ENCODE results near the gene TLL2.
A peak's percentile ranks its signal among the peaks of the same experiment; 100 is the strongest.

TLL2 gene

DNA sequence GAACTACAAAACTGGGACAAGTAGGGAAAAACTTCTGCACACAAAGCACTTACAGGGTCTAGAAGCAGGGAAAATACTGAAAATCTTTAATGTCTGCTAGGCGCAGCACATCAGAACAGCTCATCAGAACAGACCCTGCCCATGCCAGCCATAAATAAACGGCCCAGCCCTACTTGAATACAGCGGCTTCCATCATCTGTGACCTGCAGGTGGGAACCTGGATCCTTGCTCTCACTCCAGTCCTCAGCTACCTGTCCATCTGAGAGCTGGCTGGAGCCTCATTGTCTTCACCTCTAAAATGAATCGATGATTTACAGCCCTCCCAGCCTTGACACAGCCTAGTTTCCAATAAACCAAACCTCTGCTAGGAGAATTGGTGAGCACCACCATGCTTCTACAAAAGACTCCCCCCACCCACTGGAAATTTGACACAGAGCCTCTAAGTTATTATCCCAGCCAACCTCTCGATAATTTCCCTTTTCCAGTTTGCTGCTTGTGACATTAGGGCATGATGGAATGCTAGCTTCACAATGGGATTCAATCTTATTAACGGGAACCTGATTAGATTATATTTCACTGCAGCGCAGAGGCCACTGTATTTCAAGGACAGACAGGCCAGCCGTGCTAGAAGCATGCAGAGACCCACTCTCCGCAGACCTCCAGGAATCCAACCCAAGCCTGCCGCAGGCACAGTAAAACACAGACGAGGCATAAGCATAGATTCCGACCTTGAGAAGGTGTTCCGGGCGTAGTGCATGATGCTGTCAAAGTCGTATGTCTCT, 93.3 kb downstream of the TLL2 start:
- DNase-seq = no peak

DNA sequence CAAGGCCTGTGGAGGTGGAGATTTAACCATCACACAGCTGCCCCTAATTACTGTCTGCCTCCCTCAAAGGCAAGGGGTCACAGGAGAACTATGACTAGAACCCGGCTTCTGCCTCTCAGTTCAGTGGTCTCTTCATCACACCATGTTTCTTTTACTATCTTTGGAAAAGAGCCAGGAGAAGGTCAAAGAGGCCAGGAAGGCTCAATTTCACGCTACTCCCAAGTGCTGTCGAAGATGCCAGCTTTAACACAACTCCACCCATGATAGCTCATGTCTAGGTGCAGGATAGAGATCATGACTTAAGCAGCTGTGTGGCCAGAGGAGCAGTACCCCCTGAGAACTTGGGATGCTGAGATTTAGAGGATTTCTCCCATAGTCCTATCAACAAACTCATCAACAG, 94.4 kb downstream of the TLL2 start:
- no peak for DNase-seq

DNA sequence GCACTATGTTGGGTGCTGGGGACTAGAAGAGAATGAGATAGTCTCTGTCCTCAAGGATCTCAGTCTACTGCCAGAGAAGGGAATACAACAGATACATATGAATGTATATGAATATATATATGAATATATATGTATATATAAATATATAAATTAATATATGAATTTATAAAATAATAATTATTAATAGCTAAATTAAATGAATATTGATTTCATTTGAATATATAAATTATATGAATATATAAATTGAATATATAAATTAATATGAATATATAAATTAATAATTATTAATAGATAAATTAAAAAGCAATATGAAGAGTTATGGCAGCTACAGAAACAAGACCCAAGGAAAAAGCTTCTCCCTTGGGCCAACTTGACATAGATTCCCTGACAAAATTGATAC, 95.1 kb downstream of the TLL2 start:
- DNase-seq = no peak

DNA sequence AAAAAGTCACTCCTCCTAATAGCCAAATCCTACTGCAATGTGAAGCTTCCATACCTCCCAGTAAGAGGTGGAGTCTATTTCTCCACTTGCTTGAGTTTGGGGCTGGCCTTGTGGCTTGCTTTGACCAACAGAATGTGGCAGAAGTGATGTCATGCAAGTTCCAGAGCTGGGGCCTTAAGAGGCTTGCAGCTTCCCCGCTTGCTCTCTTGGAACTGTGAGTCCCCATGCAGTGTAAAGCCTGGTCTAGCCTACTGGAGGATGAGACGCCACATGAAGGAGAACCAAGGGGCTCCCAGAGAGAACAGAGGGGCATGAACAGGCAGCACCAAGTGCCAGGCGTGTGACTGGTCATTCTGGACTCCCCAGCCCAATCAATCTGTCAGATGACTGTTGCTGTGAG, 96.3 kb downstream of the TLL2 start:
- DNase-seq = peak; percentile 20

DNA sequence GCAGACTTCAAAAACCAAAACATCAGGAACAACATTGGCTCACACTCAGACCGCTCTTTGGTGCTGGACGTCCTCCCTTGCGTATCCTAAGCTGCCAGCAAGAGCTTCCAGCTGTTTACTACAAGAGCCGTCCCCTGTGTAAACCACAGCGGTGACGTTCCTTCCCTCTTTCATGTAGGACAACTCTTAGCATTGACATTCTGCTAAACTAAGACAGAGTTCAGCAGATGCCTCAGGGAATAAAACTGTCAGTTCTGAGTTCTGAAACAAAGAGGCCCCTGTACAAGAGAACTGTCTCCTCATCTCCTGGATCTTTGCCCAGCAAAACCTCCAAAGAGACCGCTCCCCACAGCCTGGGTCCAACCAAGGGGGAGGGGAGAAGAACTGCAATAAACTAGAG, 97.1 kb downstream of the TLL2 start:
- no peak for DNase-seq

DNA sequence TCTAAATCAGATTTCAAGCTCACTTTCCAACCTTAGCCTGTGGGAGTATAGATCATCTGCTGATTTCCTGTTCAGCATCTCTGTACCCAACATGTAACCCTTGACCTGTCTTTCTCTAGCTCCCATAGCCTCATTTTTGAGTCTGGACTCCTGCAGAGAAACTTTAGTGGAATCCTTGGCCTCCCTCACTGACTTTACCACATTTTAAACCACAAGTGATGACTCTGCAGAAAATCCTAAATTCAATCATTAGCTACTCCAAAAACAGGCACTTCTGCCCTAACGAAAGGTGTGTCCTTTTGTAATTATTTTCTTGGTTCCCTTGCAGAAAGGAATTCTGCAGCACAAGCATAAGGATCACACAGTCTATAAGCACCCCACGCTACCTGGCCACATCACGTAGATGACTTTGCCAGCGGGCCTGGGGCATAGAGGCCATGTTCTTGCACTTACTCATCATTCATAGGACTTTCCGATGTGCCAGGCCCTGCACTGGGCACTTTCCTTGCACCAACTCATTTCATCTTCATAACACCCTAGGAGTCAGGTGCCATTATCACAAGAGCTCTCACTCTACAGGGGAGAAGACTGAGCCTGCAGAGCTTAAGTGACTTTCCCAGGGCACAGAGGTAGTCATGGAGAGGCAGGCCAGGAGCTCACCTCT, 97.7 kb downstream of the TLL2 start:
- peak; percentile 13 for DNase-seq

DNA sequence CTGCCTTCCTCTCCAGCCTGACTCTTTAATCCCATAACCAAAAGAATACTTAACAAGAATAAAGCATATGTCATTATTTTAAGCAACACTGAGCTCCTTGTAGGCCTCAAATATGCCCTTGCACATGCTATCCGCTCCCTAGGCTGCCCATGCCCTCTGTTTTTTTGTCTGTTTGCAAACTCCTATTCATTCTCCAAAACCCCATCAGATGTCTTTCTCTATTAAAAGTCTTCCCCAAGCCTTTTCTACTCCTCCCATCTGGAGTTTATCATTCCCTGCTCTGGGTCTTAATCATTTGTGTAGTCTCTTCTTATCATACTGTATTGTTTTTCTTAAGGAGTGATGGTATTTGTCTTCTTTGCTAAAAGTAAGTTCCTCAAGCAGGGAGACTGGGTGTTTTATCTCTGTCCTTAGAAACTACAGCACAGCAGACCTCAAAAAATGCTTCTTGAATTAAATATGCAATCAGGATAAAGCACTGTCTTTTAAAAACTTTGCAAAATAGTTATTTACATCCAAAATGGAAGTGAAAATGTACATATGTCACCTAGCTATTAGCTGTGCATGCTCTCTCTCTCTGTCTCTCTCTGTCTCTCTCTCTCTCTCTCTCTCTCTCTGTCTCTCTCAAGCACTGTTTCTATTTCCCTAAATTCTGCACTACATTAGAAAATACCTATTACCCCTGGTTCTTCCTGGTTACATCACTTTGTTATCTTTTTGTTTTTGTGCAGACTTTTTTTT, 98.4 kb downstream of the TLL2 start:
- no peak for DNase-seq

DNA sequence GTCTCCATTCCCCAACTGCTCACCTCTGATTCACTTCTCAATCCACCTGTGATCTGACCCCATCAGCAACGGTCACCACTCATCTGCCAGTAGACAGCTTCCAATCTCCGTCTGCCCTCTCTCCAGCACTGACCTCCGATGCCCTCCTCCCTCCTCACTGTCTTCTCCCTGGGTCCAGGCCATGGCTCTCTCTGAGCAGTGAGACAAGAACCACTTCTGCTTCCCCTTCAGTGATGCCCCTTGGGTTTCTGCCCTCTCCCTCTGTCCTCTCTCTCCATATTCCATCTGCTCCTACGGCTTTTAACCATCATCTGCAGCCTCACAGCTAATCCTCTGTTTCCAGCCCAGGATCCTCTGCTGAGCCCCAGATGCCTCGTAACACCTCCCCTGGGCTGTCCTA, 99.4 kb downstream of the TLL2 start:
- DNase-seq = no peak

DNA sequence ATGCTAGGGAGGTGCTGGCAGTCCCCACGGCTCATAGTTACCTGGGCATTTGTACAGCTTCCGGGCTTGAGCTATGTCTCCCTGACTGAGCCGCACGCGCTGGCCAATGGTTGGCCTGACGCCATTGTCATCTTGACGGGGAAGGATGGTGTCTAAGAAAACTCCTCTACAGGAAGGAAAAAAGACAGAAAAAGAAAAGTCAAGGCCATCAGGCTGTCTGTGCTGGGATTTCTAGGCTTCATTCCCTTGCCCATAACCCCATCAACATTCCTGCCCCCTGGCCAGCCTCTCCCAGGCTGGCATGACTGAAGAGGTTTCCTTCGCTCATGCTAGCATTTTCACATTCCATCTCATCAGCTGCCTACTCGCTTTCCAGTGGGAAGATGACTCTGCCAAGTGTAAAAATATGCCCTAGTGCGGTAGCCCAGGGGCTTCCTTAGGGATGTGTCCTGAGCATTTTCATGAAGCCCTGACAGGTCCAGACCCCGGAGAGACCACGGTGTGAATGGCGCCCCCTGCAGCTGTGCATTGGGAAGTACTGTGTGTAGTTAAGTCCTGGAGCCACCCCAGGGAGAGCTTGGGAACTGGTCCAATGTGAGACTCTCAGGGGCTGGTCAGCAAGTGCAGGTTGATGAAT, 100.5 kb downstream of the TLL2 start:
- DNase-seq = no peak

DNA sequence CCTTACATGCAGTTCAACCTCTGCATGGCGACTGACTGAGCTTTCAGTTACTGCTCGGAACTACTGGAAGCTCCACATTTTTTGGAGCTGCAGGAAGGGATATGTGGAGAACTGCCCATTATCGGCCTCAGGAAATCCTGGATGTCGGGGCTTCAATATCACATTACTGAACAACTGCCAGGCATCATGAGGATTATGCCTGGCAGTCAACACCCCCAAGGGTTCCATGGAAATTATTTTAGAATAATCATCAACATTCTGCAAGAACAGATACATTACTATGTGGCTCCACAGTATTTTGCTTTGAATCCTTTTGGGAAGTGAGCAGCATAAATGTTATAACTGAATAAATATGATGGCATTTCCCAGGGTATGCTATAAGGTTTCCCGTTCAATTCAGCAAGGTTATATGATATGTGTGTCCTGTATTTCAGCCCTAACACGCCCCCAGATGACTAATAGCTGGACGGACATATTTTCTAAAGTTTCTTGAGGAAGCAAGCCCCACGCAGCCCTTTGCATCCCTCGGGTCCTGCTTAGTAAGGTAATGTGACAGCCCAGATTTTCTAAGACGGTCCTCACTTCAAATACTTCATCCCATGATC, 101.9 kb downstream of the TLL2 start:
- DNase-seq = no peak

DNA sequence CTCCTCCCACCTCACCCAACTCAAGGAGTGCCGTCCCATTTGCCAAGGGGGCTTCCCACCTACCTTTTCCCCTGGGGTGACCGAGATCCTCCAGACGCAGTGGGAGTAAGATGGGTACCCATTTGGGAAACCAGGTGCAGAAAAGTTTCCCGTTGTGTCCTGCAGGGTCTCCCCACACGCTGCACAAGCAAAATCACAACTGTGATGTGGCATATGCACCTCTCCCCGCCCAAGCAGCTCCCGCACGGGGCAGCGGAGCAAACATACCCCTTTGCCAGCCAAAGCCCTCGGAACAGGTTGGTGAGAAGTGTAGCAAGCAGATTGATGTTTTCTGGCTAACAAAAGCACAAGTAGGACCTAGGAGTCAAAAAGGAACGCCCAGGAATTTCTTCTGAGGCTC, 103.4 kb downstream of the TLL2 start:
- DNase-seq = no peak

DNA sequence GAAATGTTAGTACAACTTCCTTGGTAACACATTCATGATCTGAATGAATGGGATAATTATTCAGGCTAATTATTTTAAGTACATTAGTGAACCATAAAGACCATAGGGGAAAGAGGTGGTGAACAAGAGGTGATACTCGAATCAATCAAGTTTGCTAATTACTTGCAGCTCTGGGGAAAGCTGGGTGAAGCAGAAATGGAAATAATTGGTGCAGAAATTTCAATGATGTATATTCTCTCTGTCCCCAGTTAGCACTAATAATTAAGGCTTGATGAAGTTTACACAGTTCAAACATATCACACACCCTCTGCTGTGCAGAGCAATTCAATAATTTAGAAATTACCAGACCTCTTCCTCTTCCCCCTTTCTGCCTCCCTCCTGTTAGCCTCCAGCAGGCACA, 105.5 kb downstream of the TLL2 start:
- no peak for DNase-seq

DNA sequence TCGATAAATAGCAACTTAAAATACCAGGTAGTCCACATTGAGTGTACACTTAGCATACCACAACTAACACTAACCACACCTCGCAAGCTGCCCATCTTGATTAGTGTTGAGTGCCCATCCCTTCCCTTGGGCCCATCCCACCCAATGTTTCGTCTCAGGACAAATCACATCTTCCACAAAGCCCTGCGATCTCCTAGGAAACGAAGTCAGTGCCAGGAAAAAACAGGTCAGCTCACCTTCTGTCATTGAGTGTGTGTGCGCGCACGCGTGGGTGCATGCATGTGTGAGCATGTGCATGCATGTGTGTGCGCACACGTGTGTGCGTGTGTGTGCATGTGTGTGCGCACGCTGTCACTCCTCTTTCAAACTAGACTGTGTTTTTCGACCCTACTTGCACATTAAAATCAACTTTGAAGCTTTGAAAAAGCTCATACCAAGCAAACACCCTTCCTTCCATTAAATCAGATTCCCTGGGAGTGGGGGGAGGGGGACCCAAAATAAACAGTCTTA, 106.1 kb downstream of the TLL2 start:
- no peak for DNase-seq

DNA sequence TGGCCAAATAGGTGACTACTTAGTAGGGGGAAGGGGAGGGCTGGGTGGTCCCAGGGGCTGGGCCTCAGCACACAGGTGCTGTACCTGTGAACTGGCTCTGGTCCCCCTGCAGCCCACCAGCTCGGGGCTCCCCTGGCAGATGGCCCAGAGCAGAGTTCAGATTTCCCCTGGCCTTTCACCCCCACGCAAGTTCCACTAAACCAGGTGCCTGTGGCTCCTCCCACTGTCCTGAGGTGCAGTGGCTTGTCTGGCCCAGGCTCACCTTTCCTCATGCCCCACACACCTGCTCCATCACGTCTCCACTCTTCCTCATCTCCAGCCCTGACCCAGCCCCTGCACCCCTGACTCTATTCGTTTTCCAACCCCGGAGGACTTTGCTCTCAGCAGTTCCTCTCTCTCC, 107.6 kb downstream of the TLL2 start:
- DNase-seq = no peak

DNA sequence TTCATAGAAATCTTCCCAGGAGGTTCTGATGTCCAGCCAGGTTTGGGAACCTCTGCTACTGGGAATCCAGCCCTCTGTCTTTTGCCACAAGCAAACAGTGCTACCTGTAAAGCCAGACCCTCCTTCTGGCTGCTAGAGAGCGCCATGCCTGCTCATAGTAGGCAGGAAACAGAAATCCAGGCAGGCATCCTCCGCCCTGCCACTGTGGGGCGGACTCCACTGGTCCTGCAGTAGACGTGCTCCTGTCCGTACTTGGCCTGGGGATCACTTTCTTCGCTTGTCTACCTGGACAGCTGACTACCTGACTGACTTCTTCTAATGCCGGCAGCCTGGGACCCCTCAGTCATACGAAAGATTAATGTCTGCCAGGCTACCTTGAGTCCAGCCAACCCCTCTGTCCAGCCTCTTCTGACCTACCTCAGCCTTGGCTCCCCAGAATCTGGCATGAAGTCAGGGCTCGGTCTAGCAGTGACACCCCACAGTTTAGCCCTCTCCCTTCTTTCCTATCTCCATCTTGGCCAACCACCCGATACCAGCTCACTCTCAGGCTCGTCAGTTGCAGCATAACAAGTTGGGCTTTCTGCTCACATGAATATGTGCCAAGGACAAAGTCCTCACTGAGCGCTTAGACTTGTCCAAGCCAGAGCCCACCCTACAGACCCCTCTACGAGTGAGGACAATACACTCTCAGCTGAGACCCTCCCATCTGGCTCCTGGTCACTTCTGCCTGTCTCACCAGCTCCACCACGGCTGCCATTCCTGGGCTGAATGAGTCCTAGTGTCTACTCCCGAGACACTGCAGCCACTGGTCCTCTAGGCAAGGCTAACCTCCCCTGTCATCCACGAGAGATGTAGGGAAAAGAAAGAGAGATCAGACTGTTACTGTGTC, 111.1 kb downstream of the TLL2 start:
- no peak for DNase-seq

DNA sequence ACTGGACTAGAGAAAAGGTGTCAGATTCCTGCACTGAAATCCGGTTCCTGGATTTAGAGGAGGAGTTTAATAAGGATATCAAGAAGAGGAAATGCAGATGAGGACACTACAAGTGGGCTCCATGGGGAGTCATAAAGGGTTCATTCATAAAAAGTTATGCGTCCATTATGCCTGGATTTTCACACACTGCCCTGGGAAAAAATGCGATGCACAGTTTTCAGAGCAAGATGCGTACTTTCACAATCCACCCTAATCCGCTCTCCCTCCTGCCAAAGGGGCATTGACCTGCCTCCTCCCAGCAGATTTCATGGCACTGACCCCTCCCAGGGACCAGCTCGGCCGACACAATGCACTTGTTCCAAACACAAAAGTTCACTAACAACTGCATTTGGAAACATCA, 112.7 kb downstream of the TLL2 start:
- DNase-seq = no peak

DNA sequence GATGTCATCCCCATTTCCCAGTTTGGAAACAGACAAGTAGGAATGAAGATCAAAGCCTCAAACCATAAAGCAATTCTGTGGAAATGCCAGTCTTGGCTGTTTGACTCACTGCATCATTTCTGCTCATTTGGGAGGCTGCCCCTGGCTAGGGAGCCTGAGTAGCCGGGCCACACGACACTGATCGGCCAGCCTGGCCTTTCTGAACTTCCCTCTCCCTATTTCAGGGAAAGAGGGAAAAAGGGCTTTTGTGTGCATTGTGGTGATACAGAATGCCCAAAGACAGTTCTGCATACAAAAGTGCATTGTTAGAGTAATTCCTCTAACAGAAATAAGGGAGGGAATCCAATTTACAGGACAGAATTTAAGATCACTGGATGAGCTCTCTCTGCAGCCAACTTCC, 113.3 kb downstream of the TLL2 start:
- no peak for DNase-seq

DNA sequence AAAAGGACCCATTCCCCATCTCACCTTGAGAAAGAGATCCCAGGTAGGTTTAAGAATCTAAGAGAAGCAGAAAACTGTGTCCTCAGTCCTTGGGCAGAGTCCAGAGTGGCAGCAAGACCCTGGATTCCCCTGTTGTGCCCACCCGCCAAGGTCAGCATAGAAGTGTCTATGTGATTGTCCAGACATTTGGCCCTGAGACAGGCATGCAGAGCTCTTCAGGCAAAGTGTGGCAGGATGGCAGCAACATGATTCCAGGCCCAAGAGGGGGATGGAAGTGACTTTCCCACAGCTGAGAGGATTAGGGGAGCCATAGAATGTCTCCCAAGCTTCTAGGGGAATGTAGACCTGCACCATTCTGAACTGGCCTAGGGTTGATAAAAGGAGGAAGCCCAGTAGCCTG, 115.8 kb downstream of the TLL2 start:
- DNase-seq = no peak

DNA sequence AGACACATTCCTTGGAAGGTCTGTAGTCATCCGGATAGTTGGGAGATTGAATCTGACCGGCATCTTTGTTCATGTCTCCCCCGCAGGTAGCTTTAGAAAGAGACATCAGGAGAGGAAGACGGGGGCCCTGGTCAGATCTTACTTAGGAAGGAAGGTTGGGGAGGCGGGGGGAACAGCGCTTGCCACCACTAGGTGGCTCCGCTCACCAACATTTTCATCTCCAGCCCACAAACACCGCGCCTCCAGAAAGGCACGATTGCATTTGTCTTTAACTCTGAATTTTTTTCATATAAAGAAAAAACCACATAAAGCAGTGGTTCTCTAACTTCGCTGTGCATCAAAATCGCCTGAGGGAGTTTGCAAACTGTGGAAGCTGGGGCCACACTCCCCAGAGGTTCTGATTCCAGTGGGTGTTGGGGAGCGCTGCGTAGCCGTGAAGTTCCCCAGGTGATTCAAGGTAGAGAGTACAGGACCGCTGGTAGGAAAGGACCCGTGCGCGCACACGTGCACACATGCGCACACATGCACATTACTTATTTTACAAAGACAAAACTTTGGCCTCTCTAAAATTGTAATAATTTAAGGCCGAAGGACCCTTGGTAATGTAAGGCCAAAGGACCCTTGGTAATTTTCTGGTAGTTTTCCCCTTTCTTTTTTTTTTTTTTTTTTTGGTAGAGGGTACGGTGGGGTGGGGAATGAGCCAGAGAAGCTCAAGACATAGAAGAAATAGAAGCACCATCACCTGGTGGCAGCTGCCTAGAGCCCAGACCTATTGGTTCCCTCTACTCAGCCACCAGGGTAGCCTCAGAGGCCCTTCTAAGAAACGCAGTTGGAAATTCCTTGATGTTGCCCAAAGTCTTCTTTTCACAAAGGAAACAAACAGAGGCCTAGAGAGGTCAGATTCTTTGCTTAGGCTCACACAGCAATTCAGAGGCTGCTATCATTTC, 117.5 kb downstream of the TLL2 start:
- DNase-seq = peak; percentile 61

DNA sequence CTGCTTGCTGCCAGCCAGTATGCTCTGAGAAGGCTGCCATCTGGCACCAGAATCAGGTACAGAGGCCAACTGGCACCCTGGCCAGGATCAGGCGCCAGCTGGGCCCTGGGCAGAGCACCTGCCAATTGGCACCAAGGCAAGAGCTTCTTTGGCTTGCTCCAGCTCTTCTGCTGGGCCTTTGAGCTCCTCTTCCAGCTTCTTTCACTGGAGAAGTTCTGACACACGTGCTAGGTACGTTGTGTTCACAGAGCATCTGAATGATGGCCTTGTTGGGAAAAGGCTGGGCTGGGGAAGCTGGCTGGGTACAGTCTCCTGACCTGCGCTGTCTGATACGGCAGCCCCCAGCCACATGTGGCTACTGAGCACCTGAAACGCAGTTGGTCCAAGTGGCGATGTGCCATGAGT, 123.3 kb downstream of the TLL2 start:
- no peak for DNase-seq

Data from fibroblast of skin of back (primary cell).